ENCODE results near the gene IL27RA. TPM values are rescaled to one million over a fixed set of nuclear protein-coding genes. Genes with fewer than 3 reads are reported as not detected.

Gene IL27RA
- total RNA-seq, 1 experiment from 2014 or later: 6.0 TPM

DNA sequence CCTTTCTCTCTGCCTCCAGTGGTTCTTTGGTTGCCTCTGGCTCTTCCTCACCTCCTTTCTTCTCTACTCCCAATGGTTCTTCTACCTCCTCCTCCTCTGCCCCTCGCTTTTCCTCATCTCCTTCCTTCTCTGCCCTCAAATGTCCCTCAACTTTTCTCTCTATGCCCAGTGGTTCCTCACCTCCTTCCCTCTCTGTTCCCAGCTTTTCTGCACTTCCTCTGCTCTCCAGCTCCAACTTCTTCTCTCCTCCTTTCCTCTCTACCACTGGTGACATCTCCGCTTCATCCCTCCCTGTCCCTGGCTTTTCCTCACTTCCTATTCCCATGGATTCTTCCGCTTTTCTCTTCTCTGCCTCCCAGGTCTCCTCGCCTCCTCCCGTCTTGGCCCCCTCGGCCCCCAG lies 22.5 kb downstream of the IL27RA start:
- H3K36me3 ChIP-seq (ENCODE audit: insufficient read depth, low read length, poor library complexity, severe bottlenecking): no peaks in the 10 kb centered on the region
- no peak overlapping the region for H3K4me3 ChIP-seq (ENCODE audit: low read depth, low read length, poor library complexity, severe bottlenecking)
- H3K4me1 ChIP-seq (ENCODE audit: insufficient read depth, low read length, poor library complexity, severe bottlenecking): peaks cover 12% of the 10 kb centered on the region
- BruUV-seq (replicated peaks): no TSS peak
- H3K9me3 ChIP-seq (ENCODE audit: low read depth, low read length, poor library complexity, severe bottlenecking): no peaks in the 10 kb centered on the region
- intact Hi-C loops (cut with micrococcal nuclease; ENCODE audit: unreplicated experiment): no loop called here
- ChIA-PET CTCF (no interaction called here), POLR2A (ENCODE audit: low non-redundant PET) (no interaction called here)
- no peak for DNase-seq (ENCODE audit: low spot score)
- no peaks in the 10 kb centered on the region for H3K27me3 ChIP-seq (replicated peaks; ENCODE audit: insufficient read depth, low read depth, low read length, poor library complexity)
- TF ChIP-seq, protein P1, sequence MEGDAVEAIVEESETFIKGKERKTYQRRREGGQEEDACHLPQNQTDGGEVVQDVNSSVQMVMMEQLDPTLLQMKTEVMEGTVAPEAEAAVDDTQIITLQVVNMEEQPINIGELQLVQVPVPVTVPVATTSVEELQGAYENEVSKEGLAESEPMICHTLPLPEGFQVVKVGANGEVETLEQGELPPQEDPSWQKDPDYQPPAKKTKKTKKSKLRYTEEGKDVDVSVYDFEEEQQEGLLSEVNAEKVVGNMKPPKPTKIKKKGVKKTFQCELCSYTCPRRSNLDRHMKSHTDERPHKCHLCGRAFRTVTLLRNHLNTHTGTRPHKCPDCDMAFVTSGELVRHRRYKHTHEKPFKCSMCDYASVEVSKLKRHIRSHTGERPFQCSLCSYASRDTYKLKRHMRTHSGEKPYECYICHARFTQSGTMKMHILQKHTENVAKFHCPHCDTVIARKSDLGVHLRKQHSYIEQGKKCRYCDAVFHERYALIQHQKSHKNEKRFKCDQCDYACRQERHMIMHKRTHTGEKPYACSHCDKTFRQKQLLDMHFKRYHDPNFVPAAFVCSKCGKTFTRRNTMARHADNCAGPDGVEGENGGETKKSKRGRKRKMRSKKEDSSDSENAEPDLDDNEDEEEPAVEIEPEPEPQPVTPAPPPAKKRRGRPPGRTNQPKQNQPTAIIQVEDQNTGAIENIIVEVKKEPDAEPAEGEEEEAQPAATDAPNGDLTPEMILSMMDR (conservative IDR thresholded peaks at IDR 0.05; ENCODE audit: low read depth, low read length): no peak
- no peak for TF ChIP-seq EZH2 (IDR thresholded peaks at IDR 0.05; ENCODE audit: borderline replicate concordance, low read depth, low read length, poor library complexity, severe bottlenecking)
- H3K27ac ChIP-seq (ENCODE audit: low read depth, low read length, poor library complexity, severe bottlenecking): no peak overlapping the region

DNA sequence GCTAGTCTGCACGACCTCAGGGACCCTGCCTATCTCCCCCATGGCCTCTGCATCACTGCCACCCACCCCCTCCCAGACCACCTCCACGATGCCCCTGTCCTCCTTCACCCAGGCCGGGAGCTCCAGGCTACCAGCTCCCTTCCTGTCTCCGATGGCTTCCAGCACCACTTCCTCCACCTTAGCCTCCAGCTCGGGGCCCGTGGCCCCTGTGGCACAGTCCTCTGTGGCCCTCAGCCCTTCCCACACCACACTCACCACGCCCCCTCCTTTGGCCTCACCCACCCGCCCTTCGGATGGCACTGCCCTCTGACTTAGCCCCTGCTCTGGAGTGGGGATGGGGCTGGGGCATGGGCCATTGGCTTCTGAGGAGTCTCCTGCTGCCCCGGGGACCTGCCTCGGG lies 23.2 kb downstream of the IL27RA start:
- H3K9me3 ChIP-seq (ENCODE audit: low read depth, low read length, poor library complexity, severe bottlenecking): no peaks in the 10 kb centered on the region
- POLR2A ChIA-PET (ENCODE audit: low non-redundant PET): no interaction called here

DNA sequence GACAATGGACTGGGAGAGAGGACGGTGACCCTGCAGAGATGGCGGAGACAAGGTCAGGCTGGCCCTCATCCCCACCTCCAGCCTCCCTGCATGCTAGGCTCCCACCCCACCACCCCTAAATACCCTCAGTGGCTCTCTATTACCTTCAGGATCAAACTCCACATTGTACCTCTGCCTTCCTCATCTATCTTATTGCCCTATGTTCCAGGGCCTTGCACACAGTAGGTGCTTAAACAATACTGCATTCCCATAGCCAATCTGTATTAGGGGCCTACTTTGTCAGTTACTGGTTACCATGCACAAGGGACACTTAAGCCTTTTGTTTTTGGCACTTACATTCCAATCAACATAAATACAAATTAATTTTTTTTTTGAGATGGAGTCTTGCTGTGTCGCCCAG lies 23.8 kb downstream of the IL27RA start:
- BruUV-seq (replicated peaks): no TSS peak
- ChIA-PET CTCF (no interaction called here), POLR2A (ENCODE audit: low non-redundant PET) (no interaction called here)
- peaks cover 12% of the 10 kb centered on the region for H3K4me1 ChIP-seq (ENCODE audit: insufficient read depth, low read length, poor library complexity, severe bottlenecking)
- H3K36me3 ChIP-seq (ENCODE audit: insufficient read depth, low read length, poor library complexity, severe bottlenecking): no peaks in the 10 kb centered on the region
- no peak overlapping the region for H3K4me3 ChIP-seq (ENCODE audit: low read depth, low read length, poor library complexity, severe bottlenecking)
- H3K27ac ChIP-seq (ENCODE audit: low read depth, low read length, poor library complexity, severe bottlenecking): no peak overlapping the region
- TF ChIP-seq, protein P1 (conservative IDR thresholded peaks at IDR 0.05; ENCODE audit: low read depth, low read length): no peak
- TF ChIP-seq EZH2 (IDR thresholded peaks at IDR 0.05; ENCODE audit: borderline replicate concordance, low read depth, low read length, poor library complexity, severe bottlenecking): no peak
- H3K27me3 ChIP-seq (replicated peaks; ENCODE audit: insufficient read depth, low read depth, low read length, poor library complexity): no peaks in the 10 kb centered on the region
- intact Hi-C loops (cut with micrococcal nuclease; ENCODE audit: unreplicated experiment): no loop called here
- DNase-seq (ENCODE audit: low spot score): no peak
- no peaks in the 10 kb centered on the region for H3K9me3 ChIP-seq (ENCODE audit: low read depth, low read length, poor library complexity, severe bottlenecking)

More for the DNA sequence above, 23.2 kb downstream of the IL27RA start:
- no TSS peak for BruUV-seq (replicated peaks)
- no peak for DNase-seq (ENCODE audit: low spot score)
- CTCF ChIA-PET: no interaction called here
- no peak overlapping the region for H3K27ac ChIP-seq (ENCODE audit: low read depth, low read length, poor library complexity, severe bottlenecking)
- intact Hi-C loops (cut with micrococcal nuclease; ENCODE audit: unreplicated experiment): no loop called here
- TF ChIP-seq, protein P1 (conservative IDR thresholded peaks at IDR 0.05; ENCODE audit: low read depth, low read length): no peak
- TF ChIP-seq EZH2 (IDR thresholded peaks at IDR 0.05; ENCODE audit: borderline replicate concordance, low read depth, low read length, poor library complexity, severe bottlenecking): no peak
- peaks cover 12% of the 10 kb centered on the region for H3K4me1 ChIP-seq (ENCODE audit: insufficient read depth, low read length, poor library complexity, severe bottlenecking)
- no peak overlapping the region for H3K4me3 ChIP-seq (ENCODE audit: low read depth, low read length, poor library complexity, severe bottlenecking)
- H3K36me3 ChIP-seq (ENCODE audit: insufficient read depth, low read length, poor library complexity, severe bottlenecking): no peaks in the 10 kb centered on the region
- no peaks in the 10 kb centered on the region for H3K27me3 ChIP-seq (replicated peaks; ENCODE audit: insufficient read depth, low read depth, low read length, poor library complexity)

Data from A673 (cell line).